Esophagus squamous epithelium (tissue), 4 donors: ENCODE results near the gene CRYBG1.

Experiments used
- CTCF ChIP-seq, 6 experiments: fragments of 450-650 bp in 4 of 6; fragments of 200-600 bp in 2 of 6; sonication (generic) in 2 of 6; IDR thresholded peaks; one replicate each; pipeline ENCODE4 v1.5.1; 2016 to 2019; ENCODE audit warnings: antibody characterized with exemption in 6 of 6, mild to moderate bottlenecking in 4 of 6, moderate library complexity in 4 of 6
- POLR2A ChIP-seq, 4 donors: fragments of 450-650 bp; IDR thresholded peaks; one replicate each; pipeline ENCODE4 v1.6.1; 2017; ENCODE audit warnings: antibody characterized with exemption in 4 of 4, mild to moderate bottlenecking in 4 of 4, moderate library complexity in 3 of 4

DNA sequence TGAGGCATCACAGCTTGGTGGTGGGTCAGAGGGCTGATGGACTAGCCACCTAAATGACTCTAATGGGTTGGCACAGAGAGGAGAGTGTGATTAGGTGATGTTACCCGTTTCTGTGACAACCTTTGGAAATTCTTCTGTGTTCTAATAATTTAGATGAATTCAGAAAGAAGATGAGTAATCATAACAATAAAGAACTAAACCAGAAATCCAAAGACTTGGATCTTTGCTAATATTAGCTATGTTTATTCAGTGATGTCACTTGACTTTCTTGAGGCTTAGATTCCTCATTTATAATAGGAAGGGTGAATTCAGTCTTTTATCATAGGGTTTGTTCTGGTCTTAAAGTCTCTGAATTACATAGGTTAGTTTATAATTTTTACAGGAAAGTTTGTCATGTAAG, 19.9 kb downstream of the CRYBG1 start:
- TF ChIP-seq CTCF (IDR thresholded peaks at IDR 0.05) (no peak), POLR2A (IDR thresholded peaks at IDR 0.05) (no peak)
